ENCODE data around the gene OSBPL1A.
A peak's percentile ranks its signal among the peaks of the same experiment; 100 is the strongest.

The OSBPL1A gene

DNA sequence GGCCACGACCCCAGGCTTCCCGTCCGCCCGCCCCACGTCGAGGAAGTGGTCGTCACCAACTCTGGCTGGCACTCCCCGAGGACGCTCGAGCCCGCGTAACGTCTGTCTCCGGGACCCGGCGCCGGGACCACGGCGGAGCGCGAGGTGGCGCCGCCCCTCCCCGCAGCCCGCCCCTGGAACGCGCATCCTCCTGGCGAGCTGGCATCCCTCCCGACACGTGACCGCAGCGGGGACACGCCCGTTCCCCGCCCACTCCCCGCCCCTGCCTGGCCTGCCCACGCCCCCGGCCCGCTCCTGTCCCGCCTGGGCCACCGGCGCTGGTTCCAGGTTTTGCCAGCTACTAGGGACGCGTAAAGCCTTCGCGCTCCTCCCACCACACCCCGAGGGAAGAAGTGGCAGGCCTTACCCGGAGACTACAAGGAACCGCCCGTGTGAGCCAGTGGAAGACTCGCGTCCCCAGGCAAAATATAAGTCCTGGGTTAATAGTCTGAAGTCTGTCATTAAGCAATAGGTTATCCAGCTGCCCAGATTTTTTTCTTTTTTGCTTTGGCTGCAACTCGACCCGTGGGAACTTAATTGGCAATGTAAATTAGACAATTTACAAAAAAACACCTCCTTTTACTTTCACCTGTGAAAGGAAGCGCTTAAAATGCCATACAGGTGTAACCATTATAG, at the start of gene OSBPL1A:
TSS of gene OSBPL1A (minus strand) at position 131 of the 675 bp plus-strand sequence. CDS start 20,291 bp downstream, outside the sequence.
- DNase-seq: peak; percentile 99

DNA sequence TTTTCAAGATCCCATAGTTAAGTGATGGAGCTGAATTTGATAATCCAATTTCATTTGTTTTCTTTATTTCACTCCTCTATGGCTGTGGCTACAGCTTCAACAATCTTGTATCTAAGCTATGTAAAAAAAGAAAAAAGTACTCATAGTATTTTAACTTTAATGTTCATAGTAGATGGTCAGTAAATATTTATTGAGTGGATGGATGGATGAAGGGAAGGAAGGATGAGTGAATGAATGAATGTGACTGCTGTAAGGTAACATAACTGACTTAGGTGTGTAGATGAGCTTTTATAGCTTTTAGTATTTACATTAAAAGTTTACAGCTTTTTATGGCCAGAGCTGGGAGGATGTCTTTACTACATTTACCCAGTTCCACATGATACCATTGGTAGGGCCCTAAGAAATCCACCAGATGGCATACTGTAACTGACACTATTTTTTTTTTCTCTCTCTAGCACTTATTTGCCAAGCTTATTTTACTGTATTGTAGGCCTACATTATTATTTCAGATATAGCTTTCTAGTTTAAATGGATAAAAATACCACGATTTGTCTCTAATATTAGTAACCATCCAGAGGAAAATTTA, 49.4 kb upstream of the OSBPL1A start:
- DNase-seq: no peak

DNA sequence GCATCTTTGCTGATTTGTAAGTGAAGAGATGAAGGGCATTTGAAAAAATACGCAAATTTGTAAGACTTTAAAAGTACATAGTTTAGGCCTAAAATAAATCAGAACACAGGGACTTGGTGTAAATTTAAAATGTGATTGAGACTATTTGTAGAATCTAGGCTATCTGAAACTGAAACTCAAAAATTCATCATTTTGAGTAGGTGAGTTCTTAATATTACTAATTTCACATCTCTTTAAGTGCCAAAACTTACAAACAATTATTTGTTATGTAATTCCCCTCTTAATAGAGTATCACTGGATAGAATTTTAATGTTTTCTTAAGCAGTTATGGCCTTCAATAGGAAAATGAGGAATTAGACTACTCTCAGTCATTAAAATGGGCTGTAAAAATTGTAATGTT, 48.8 kb upstream of the OSBPL1A start:
- DNase-seq: no peak

DNA sequence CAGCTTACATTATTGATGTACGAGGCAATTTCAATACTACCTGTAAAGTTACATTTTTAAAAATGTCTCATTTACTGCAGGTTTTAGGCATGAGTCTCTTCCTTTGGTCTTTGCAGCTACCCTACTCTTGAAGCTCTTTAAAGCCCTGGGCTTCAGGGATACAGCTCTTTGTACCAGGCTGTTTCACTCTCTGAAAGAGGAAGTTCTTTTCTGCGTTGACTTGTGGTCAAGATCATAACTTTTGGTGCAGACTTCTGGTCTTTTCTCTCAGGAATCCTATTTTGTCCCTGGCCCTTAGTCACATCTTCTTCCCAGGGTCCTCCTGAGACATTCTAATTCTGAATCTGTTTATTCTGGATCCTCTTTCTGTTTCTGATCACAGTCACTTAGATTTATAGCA, 46.2 kb upstream of the OSBPL1A start:
- no peak for DNase-seq

DNA sequence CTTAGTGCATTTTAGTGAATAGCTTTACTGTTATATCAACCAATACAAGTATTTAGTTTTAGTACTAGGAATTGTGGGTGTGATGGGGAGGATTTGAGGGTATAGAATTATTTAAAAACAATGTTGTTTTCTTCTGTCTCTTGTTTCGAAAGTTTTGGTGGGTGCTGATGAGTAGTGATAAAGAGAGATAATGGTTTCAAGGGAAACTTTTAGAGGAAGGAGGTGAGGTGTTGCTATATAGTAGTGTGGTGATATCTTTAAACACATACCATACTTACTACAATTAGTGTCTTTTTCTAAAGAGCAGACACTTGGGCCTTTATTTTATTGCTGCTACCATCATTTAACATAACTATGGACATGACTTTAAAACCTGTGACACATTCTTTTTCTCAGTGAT, 39.3 kb upstream of the OSBPL1A start:
- DNase-seq: no peak

DNA sequence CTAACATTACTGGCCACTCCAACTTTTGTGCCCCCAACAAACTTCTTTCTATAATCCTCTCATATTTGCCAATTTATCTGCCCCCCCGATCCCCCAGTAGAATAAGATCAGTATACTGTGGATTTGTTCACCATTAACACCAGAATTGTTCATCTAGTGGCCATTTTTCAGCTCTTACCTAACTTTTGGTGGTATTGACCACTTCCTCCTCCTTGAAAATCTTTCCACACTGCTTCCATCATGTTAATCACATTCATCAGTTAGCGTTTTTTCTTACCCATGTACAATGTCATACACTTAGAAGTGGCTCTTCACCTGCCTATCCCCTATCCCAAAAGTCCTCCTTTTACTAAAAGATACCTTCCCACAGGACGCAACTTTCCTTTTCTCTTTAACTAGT, 35.0 kb upstream of the OSBPL1A start:
- DNase-seq: no peak

DNA sequence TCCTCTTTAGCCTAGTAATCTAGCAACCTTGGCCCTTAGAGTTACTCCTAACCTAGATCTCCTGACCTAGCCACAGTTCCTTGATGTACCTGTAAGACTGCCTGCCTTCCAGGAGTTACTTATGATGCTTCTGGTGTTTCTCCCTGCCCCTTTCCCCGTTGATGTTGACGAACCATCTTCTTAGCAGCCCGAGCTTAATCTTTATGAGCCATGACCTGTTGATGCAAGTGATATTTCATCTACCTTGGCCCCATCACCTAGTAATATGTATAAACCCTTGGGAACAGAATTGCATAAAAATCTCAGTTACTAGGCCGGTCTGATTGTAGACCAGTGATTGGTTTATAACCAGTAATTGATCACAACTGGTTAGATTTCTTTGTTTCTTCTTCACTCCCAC, 31.6 kb upstream of the OSBPL1A start:
- DNase-seq: no peak

DNA sequence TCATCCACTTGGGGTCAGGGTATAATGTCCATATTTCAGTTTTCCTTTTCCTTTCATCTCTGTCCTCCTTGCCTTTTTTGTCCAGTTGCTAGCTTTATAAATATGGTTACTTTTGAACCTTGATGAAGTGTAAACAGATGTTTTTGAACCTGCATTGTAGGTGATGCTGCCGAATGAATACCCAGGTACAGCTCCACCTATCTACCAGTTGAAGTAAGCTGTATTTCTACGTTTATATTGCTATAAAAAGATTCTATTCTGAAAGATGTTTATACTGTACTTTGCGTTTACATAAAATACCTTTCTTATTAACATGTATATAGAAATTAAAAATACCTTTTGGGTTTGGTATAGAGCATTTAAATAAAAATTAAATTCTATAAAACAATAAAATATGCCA, 31.1 kb upstream of the OSBPL1A start:
- peak; percentile 23 for DNase-seq

DNA sequence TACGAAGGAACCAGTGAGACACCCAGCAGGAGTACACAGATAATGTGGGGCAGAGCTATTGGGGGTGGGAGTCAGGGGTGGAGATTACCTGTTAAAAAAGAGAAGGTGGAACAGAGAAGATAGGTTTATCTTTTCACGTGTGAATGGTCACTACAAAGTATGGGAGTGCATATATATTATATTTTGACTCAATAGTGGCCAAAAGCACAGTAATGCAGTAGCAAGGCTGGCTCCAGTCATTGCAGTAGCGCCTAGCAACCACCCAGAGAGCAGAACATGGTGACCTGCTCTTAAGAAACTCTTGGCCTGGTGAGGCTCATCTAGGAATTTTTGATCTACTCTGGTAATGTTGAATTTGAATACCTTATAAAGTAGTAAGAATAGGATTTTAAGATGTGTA, 29.9 kb upstream of the OSBPL1A start:
- peak; percentile 67 for DNase-seq

DNA sequence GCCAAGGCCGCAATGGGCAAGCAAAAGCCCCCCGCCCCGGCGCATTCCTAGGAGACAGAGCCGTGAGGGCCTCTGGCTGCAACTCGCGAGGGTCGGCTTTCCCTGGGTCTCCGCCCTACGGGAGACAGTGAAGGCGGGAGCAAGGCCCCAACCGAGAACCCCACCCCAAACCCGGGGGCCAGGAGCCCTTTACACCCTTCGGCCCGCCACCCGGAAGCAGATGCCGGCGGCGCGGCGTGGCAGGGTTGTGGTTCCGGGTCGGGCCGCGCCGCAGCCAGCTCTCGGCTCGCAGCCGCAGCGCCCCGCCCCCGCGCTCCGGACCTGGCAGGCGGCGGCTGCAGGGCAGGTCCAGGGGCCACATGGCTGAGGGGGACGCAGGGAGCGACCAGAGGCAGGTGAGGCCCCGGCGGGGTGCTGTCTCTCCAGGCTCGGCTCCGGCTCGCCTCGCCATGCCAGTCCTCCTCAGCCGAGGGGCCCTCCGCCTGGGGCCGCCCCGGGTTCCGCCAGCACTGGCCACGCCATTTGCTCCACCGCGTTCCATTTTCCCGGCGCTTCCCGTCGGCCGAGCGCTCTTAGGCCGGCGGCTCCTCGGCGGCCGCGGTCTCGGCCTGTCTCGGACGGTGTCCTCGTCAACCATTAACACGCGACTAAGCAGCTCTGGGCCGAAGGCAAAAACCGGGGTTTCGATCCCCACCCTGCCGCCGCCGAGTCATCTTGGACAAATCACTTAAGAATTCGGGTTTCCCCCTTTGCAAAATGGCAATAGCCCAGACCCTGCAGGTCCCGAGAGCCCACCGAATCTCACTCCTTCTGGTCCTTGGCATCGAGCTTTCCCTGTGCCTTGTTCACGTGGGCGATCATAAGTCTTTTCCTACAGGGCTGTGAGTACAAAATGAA, 29.0 kb upstream of the OSBPL1A start, which contains the start of gene IMPACT:
TSS of gene IMPACT (plus strand) at position 273 of the 897 bp plus-strand sequence. CDS start at position 360, 87 bp downstream.
- peak; percentile 97 for DNase-seq

DNA sequence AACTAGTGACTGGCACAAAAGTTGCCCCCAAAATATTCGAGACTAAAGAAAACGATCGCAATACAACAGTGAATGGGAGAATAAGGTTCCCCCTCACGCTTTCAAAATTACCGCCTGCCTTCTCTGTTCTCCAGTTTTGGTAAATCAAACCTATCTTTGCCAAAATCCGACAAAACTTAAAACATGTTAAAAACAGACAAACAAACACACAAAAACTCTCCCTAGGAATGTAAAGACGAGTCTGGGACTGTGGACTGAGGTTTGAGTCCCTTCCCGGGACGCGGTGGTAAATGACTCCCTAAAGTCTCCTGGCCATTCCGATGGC, 28.4 kb upstream of the OSBPL1A start:
- no peak for DNase-seq

DNA sequence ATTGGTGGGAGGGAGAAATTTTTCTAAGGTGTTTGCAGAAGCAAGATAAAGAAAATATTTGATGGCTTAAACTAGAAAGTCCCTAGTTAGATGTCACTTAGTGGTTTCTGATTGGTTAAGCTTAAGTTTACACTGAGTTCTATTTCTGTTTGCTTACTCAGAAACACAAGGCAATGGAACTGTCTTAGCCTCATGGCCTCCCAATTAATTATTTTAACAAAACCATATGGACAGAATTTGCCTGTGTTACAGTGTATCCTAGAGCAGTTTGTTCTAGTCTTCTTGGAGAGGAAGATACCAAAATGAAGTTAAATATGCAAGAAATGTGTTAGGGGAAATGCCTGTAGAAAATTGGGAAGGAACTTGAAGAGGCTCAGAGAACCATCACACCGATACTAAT, 24.2 kb upstream of the OSBPL1A start:
- no peak for DNase-seq

DNA sequence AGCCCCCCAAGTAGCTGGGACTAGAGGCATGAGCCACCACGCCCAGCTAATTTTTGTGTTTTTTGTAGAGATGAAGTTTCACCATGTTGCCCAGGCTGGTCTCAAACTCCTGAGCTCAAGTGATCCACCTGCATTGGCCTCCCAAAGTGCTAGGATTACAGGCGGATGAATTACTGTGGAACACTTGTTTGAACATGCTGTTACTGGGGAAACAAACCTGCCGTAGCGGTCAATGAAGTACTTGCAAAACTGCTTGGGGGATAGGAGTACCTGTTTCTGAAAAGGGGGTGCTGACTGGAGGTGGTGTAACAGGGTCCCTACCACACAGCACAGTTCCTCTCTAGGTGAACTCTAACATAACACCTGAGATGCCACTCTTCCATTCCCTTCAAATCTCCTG, 22.9 kb upstream of the OSBPL1A start:
- no peak for DNase-seq

DNA sequence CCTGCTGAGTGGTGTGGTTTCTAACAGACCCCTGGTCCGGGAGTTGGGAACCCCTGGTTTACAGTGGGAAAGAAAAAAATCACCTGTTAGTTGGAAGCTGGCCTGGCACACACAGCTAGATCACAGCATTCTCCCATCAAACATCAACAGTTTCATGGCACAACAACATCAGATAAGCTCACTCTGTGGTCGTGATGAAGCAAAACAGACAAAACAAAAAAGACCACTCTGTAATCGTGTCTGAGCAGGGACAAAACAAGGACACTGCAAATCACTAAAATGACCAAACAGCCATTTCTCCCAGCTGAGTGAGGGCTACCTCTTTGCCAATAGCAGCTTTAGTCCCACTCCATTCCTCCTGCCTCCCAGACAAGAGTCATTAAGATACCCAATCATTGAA, 19.9 kb upstream of the OSBPL1A start:
- DNase-seq: no peak

DNA sequence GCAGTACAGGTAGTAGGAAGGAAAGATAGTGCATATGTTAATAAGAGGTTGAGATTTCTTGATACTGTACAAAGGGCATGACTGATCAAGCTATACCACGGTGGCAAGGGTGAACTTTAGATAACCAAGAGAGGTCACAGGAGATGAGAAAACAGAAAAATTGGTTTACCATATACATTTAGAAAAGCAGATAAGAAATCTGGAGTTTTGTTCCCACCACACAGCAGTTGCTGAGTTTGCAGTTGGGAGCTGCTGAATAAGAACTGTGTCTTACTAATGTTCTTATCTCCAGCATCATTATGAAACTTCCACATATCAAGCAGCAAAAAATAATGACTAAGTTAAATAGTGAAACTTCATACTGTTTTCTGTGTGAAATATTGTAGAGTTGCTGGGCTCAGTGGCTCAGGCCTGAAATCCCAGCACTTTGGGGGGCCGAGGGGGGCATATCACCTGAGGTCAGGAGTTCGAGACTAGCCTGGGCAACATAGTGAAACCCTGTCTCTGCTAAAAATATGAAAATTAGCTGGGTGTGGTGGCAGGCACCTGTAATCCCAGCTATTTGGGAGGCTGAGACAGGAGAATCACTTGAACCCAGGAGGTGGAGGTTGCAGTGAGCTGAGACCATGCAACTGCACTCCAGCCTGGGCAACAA, 16.9 kb upstream of the OSBPL1A start:
- no peak for DNase-seq

DNA sequence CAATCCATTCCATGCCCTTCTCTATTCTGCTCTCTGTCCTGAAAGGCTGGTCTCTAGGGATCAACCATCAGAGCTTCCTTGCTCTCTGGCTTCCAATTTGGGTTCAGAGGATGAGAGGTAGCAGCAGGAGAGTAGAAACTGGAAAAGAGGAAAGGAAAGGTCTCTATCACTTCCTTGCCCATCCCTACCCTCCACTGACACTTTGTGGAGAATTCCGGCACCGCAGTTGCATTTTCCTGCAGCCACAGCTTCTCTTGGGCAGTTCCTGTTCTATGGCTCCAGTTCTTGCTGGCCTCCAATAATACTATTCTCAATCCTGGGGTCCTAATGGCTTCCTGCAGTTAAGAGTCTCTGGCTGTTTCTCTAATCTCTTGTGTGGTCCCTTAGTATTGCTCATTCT, 15.5 kb upstream of the OSBPL1A start:
- DNase-seq: peak; percentile 44

DNA sequence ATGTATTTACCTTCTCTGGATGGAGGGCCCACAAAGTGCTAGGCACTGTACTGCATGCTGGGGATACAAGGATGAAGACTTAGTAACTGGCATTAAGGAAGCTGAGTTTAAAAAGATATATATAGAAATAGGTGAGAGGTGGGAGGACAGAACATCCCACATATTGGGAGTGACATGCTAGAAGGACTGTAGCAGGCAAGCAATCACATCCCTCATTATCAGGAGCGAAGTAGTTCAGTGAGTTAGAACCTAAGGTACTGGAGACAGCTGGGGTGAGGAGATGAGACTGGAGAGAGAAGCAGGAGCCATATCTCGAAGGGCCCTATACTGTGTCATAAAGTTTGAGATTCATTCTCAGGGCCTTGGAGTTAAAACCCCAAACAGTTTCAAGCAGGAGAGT, 10.9 kb upstream of the OSBPL1A start:
- no peak for DNase-seq

DNA sequence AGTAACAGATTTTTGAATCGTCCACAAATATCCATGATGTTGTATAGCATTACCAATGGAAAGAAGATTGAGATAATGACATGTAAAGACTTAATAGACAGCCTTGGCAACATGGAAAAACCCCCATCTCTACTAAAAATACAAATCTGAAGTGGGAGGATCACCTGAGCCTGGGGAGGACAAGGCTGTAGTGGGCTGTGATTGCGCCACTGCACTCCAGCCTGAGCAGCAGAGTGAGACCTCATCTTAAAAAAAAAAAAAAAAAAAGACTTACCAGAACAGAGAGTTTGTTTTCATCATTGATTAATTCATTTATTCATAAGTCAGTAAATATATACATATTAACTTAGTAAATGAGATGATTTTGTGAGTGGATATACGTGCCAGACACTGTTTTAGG, 7.0 kb upstream of the OSBPL1A start:
- no peak for DNase-seq

DNA sequence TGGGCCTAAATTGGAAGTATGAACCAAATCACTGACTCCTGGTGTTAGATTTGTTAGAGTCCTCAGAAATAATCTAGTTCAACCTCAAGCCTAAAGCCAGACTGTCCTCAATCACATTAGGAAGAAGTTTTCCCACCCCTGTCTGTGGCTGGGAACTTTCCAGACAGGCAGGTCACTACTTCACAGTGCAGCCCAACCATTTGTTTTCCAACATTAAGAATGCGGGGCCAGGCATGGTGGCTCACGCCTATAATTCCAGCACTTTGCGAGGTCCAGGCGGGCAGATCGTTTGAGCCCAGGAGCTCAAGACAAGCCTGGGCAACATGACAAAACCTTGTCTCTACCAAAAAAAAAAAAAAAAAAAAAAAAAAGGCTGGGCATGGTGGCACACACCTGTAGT, 5.5 kb upstream of the OSBPL1A start:
- no peak for DNase-seq

DNA sequence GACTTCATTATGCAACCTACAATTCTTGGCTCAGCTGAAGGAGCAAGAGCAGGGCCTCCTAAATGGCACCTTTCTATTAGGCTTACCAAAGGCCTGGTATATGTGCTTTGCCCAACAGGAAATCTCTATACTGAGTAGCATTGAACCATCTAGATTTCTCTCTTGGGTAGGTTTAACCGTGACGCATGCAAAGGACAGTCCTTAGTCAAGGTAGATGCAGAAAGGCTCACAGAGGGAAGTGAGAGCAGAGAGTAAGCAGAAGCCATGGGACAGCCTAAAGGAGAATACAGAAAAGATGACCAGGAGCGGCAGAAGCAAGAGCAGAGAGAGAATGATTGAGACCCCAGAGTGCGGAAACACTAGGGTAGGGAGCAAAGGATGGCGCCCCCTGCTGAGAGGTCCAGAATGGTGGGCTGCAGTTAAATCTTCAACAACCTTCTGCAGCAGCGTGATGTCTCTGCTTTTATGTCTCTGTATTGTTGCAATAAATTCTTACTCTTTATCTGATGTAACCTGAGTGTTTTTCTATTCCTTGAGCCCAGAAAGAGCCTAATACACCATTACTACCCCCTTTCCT, 4.7 kb upstream of the OSBPL1A start:
- DNase-seq: no peak

DNA sequence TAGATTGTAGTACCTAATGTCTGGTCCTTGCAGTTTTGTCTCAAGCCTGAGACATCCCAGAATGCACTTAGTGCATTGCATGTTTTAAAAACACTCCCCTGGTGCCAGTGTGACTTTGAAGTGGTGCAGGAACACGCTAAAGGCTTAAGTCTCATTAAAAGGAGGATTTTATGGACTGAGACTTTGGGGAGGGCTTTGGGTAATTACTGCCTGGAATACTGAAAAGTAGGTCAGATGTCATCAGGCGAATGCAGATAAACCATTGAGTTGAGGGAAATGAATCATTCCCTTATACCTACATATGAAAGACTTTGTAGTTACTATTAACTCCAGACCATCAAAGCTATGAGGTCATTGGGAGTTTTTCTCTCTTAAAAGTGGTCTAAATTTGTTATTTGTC, 3.0 kb upstream of the OSBPL1A start:
- DNase-seq: no peak

DNA sequence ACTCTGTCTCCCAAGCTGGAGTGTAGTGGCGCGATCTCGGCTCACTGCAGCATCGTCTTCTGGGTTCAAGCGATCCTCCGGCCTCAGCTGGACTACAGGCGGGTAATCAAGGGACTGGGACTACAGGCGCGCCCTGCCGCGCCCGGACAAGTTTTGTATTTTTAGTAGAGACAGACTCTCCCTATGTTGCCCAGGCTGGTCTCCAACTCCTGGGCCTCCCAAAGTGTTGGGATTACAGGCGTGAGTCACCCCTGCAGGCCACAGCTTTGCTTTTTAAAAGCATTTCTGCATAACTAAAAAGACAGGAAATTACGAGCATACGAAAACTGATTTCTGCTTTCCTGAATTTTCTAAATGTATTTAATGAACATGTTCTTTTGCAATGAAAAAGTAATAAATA, 916 bp upstream of the OSBPL1A start:
- DNase-seq: no peak

DNA sequence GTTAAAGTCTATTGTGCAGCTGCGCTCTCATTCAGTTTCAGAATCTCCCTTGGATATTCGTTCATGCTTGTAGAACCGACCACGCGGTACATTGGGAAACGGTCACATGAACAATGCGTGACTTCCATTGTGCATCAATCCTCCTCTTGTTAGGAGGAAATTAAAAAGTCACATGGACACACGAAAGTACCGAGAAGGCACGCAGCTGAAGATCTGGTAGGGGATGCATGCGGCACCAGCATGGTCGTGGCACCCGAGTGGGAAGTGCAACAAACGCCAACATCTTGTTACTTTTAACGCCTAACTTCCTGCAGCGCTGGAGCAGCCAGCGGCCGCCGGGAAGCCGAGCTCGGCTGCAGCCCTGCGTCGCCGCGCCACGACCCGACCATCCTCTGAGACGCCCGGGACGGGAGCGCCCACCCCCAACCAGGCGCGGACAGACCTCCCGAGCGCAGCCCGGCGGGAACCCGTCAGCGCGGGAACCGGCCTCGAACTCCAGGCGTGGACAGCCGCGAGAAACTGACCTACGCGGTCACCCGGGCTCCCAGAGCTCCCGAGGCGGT, 412 bp downstream of the OSBPL1A start:
- DNase-seq: peak; percentile 91

Data from NCI-H146 (cell line).